Body of pancreas (tissue), 4 donors: ENCODE results near the gene OPA3.

Experiments
- POLR2A ChIP-seq, 3 donors: fragments of 450-650 bp; IDR thresholded peaks; one replicate each; pipeline ENCODE4 v1.6.1; 2016; ENCODE audit warnings: antibody characterized with exemption in 3 of 3, mild to moderate bottlenecking in 2 of 3
- TF ChIP-seq, protein P1 (sequence below), 7 experiments: fragments of 450-650 bp in 4 of 7; fragments of 200-600 bp in 3 of 7; sonication (generic) in 3 of 7; IDR thresholded peaks; one replicate each; pipeline ENCODE4 v1.5.1; 2016 to 2019; ENCODE audit warnings: antibody characterized with exemption in 7 of 7

DNA sequence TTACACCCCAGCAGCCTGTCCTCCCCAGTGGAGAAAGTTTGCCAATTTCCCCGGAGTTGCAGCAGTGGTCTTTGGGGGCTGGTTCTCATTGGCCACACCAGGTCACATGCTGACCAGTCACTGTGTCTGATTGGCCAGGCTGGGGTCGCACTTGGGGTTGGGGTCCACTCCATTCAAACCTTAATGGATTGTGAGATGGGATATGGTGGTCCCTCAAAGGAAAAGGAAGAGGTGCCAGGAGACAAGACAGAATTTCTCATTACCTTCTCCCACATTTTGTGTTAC lies 82.9 kb downstream of the OPA3 start:
- TF ChIP-seq, protein P1, sequence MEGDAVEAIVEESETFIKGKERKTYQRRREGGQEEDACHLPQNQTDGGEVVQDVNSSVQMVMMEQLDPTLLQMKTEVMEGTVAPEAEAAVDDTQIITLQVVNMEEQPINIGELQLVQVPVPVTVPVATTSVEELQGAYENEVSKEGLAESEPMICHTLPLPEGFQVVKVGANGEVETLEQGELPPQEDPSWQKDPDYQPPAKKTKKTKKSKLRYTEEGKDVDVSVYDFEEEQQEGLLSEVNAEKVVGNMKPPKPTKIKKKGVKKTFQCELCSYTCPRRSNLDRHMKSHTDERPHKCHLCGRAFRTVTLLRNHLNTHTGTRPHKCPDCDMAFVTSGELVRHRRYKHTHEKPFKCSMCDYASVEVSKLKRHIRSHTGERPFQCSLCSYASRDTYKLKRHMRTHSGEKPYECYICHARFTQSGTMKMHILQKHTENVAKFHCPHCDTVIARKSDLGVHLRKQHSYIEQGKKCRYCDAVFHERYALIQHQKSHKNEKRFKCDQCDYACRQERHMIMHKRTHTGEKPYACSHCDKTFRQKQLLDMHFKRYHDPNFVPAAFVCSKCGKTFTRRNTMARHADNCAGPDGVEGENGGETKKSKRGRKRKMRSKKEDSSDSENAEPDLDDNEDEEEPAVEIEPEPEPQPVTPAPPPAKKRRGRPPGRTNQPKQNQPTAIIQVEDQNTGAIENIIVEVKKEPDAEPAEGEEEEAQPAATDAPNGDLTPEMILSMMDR (IDR thresholded peaks at IDR 0.05) = no peak
- no peak for TF ChIP-seq POLR2A (IDR thresholded peaks at IDR 0.05)
